Renal pelvis (tissue), 4 donors: ENCODE data around the gene ZC3H12A. TPM values are rescaled to one million over a fixed set of nuclear protein-coding genes. Genes with fewer than 3 reads are reported as not detected.
"Not testable (repeated sequence)": the region's sequence is repeated elsewhere in the genome, so short reads cannot be mapped to it uniquely, and the experiment has no call there.

Experiments
- DNase-seq: peaks from one replicate; pipeline ENCODE4 v3.0.0-alpha.2; 2013
- polyA plus RNA-seq, 3 donors: library from polyadenylated mRNA; unstranded; fragments of 120-200 nt; gene quantifications; one replicate each; pipeline ENCODE4 v1.2.1, GENCODE V29; 2013; ENCODE audit not compliant: insufficient read length in 3 of 3

Gene ZC3H12A
- polyA plus RNA-seq, 3 donors, result 2.6 to 2.9 (median 2.9) TPM

DNA sequence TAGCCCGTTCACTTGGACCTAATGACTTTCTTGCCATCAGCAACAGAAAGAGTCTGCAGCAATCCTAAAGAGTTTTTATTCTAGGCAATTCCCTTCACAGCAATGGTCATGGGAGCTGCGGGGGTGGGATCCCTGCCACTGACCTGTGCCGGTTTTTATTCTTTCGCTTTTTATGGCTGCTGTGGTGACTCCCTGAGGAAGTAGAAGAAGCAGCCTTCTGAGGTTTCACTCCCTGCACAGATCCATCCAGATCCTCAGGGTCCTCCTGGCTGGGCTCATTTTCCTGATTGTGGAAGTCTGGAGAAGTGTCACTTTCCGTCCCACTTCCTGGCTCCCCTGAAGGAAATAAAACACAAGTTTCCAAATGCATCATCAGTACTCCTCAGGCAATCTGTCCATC, 27.3 kb downstream of the ZC3H12A start:
- no peak for DNase-seq

DNA sequence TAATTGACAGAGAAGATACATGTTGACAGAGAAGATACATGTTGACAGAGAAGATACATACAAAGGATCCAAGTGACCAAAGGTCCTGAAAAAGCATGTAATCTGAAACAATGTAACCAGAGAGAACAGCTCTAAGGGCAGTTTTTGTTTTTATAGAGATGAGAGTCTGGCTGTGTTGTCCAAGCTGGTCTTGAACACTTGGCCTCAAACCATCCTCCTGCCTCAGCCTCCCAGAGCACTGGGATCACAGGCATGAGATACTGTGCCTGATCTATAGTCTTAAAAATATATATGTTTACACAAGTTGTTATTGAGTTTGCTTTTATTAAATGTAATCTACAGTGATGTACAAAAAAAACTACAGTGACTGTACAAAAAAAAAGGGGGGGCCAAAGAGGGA, 27.7 kb downstream of the ZC3H12A start:
- no peak for DNase-seq

DNA sequence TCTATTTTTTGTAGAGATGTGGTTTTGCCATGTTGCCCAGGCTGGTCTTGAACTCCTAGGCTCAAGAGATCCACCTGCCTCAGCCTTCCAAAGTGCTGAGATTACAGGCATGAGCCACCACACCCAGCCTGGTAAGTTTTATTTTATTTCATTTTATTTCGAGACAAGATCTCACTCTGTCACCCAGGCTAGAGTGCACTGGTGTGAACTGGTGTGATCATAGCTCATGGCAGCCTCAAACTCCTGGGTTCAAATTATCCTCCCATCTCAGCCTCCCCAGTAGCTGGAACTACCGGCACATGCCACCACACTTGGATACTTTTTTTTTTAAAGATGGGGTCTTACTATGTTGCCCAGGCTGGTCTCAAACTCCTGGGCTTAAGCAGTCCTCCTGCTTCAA, 28.4 kb downstream of the ZC3H12A start:
- DNase-seq, result not testable (repeated sequence)

DNA sequence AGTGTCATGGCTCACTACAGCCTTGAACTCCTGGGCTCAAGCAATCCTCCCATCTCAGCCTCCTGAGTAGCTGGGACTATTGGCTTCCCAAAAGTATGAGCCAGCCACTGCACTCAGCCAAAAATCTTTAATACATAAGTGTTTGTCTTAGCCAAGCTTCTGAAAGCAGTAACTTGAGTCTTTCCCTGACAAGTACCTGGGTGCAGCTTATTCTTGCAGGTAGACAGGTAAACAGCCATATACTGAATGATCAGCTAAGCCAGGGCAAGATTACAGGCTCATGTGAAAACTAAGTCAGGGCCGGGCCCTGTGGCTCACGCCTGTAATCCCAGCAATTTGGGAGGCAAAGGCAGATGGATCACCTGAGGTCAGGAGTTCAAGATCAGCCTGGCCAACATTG, 32.4 kb downstream of the ZC3H12A start:
- no peak for DNase-seq

DNA sequence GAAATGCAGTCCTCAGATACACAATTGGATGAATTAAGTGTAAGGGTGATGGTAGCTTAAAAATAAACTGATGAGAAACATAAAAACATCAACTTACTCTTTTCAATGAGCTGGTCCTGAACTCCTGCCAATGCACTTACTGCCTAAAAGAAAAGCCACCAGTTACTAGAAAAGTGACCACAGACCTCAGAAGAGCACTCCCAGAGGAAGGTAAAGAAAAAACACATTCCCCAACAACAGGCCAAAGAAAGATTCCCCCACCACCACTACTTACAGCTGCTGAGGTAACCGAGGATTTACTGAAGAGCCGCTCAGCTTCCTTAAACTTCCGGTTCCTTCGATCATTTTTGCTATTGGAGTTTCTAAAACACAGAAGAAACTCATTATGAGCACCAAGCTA, 34.8 kb downstream of the ZC3H12A start:
- no peak for DNase-seq

DNA sequence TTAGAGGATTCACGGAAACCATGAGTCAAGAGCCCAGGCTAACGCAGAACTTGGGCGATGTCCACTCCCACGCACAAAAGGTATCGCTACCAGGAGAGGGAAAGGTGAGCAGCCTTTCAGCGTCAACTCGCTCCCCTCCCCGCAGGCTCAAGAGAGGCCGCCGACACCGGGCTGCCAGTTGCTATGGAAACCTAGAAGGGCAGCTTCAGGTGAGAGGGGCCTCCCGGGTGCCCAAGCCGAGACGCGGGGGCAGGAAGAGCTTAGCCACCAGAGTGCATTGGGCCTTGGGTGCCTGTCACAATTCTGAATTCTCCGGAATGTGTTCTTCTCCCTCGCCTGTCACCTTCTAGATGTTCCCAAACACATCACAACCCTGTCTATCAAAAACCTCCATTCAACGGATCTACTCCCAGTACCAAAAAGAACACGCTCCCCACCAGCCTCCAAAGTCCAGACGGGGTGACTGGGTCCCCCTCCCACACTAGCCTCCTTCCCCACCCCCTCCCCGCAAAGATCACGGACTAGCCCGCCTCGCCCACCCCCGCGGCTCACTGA, 39.5 kb downstream of the ZC3H12A start:
- peak; percentile 44 for DNase-seq

DNA sequence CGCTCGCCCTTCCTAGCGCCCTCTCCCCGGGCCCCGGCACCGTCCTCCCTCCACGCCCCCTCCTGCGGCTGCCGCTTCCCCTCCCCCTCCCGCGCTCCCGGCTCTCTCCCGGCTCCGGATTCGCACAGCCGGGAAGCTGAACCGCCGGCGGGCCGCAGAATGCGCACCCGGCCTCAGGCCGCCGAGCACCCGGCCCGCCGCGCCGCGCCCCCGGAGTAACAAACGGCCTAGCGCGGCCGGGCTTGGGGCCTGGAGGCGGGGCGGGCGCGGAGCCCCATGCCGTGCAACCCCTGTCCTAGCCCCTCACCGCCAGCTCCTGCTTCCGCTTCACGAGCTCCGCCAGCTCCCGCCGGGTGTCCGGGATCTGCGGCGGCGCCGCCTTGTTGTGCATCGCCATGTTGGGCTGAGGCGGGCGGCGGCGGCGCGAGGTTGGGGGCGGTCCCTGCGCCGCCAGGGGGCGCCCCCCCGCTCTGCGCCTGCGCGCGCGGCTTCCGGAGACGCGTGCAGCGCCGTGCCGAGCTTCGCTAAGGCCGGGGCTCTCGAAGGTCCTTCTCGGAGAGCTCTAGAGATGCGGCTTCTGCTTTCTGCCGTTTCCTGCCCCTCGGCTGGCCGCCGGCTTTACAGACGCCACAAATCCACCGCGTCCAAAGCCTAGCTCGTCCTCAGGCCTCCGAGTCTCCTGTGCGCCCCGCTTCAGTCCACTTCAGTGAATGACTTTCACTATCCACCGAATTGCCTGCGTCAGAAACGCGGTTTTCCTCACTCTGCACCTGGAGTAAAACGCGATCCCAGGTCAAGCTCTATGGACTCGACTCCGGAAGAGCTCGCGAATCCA, 40.2 kb downstream of the ZC3H12A start, which contains the start of gene MEAF6:
MEAF6 (minus strand) TSS at position 417 of the 835 bp plus-strand sequence; CDS start at position 397, 20 bp downstream.
- DNase-seq, result peak; percentile 85

DNA sequence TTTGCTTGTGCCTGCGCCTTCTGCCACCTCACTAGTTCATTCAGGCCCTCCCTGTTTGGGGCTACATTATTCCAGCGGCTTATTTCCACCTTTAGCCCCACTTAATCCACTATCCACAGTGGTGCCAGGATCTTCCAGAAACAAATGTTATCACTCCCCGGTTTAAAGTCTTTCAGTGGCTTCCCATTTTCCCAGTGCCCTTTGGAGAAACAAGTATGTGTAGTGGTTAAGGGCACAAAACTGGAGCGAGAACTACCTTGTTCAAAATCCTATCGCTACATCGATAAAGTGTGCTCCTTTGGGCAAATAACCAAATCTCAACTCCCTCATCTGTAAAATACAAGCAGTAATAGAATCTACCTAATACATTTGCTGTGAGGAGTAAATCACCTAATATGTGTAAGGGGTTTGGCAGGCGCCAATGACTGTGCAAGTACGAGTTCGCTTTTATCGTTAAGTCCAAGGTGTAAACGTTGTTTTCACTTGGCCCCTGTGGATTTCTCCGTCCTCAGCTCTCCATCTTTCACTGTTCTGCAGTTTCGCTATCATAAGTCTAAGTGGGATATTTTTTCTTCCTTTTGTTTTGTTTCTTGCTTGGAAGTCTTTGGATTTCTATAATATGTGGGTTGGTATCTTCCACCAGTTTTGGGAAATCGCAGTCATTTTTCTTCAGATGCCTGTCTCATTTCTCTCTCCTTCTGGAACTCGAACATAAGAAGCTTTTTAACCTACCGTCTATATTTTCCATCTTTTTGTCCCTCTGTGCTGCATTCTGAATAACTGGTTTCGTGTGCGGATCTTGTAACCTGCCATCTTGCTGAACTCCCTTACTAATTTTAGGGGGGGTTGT, 41.0 kb downstream of the ZC3H12A start:
- no peak for DNase-seq

DNA sequence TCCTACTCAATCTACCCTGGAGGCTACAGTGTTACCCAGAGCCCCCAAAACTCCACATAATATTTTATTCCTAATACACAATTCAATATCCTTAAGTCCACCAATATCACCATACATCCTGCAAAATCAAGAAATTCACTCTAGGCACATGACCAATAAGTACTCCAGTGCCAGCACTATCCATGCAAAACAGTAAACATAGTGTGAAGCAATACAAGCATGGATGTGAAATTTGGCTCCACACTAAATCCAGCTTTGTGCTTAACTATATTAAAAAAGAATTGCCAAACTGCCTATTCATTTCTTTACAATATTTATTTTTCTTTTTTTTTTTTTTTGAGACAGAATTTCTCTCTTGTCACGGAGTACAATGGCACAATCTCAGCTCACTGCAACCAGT, 43.2 kb downstream of the ZC3H12A start:
- no peak for DNase-seq

DNA sequence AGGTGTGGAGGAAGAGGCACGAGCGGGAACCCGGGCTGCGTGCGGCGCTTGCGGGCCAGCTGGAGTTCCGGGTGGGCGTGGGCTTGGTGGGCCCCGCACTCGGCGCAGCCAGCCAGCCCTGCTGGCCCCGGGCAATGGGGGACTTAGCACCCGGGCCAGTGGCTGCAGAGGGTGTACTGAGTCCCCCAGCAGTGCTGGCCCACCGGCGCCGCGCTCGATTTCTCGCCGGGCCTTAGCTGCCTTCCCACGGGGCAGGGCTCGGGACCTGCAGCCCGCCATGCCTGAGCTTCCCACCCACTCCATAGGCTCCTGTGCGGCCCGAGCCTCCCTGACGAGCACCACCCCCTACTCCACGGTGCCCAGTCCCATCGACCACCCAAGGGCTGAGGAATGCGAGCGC, 43.9 kb downstream of the ZC3H12A start:
- not testable (repeated sequence) for DNase-seq

DNA sequence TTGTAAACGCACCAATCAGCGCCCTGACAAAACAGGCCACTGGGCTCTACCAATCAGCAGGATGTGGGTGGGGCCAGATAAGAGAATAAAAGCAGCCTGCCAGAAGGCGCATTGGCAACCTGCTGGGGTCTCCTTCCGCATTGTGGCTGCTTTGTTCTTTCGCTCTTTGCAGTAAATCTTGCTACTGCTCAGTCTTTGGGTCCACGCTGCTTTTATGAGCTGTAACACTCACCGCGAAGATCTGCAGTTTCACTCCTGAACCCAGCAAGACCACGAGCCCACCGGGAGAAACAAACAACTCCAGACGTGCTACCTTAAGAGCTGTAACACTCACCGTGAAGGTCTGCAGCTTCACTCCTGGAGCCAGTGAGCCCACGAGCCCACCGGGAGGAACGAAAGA, 44.5 kb downstream of the ZC3H12A start:
- not testable (repeated sequence) for DNase-seq

DNA sequence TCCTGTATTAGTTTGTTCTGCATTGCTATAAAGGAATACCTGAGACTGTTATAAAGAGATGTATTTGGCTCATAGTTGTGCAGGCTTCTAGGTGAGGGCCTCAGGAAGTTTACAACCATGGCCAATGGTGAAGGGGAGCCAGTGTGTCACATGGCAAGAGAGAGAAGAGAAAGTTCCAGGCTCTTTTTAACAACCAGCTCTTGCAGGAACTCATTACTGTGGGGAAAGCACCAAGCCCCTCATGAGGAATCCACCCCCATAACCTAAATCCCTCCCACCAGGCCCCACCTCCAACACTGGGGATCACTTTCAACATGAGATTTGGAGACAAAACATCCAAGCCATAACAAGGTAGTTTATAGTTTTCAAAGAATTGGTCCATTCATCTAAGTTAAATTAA, 45.2 kb downstream of the ZC3H12A start:
- no peak for DNase-seq

DNA sequence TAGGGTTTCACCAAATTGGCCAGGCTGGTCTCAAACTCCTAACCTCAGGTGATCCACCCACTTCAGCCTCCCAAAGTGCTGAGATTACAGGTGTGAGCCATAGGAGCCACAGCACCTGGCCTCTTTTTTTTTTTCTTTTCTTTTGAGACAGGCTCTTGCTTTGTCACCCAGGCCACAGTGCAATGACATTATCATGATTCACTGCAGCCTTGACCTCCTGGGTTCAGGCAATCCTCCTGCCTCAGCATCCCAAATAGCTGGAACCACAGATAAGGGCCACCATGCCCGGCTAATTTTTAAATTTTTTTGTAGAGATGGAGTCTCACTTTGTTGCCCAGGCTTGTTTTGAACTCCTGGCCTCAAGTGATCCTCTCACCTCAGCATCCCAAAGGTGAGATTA, 55.5 kb downstream of the ZC3H12A start:
- not testable (repeated sequence) for DNase-seq

DNA sequence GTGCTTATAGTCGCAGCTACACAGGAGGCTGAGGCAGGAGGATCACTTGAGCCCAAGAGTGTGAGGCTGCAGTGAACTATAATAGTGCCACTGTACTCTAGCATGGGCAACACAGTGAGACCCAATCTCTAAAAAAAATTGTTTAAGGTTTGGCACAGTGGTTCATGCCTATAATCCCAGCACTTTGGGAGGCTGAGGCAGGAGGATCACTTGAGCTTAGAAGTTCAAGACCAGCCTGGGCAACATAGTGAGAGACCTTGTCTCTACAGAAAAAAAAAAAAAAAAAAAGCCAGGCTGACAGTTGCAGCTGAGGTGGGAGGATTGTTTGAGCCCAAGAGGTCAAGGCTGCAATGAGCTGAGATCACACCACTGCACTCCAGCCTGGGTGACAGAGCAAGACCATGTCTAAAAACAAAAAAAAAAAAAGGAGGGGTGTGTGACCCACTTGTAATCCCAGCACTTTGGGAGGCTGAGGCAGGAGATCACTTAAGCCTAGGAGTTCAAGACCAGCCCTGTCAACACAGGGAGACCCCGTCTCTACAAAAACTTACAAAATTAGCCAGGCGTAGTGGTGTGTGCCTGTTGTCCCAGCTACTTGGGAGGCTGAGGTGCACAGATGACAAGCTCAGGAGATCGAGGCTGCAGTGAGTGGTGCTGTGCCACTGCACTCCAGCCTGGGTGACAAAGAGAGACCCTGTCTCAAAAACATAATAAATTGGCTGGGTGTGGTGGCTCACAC, 58.2 kb downstream of the ZC3H12A start:
- DNase-seq, result not testable (repeated sequence)

DNA sequence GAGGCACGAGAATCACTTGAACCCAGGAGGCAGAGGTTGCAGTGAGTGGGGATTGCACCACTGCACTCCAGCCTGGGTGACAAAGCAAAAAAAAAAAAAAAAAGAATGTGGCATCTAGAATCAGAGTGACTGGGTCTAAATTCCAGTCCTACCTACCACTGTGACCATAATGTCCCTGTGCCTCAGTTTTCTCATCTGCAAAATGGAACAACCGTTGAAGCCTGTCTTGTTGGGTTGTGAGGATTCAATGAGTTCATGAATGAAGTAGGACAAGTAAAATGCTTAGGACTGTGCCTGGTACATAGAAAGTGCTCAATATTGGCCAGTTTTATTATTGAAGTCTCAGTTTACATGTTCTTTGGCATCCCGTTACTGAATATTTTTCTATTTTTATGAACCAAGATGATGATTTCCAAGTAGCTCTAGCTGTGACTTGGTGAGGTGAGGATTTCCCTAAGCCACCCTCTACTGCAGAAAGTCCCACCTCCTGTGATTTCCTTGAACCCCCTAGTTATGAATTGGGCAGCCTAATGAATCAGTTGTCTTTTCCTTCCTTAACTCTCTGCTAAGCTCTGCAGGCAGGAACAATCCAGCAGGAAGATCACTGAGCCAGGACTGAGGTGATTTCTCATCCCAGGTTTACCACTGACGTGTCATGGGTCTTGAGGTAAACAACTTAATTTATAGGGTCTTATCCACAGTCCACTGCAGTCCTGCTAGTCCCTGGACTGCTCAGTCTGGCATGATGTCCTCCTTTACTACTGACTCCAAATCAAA, 59.1 kb downstream of the ZC3H12A start:
- no peak for DNase-seq

Other genes starting within 250 kb of the ZC3H12A start
- 10 to 100 TPM; 90.8 to 95.4 (median 91.7) TPM for gene MEAF6, start 40.2 kb downstream of the ZC3H12A start, polyA plus RNA-seq
- gene SNIP1, start 79.7 kb downstream of the ZC3H12A start, polyA plus RNA-seq, result 10 to 100 TPM; 13.5 to 15.9 (median 15.5) TPM
- 10 to 100 TPM; 73.1 to 85.2 (median 80.4) TPM for gene DNALI1, start 82.4 kb downstream of the ZC3H12A start, polyA plus RNA-seq
- 10 to 100 TPM; 65.3 to 82.5 (median 74.4) TPM for gene GNL2, start 121.4 kb downstream of the ZC3H12A start, polyA plus RNA-seq
- 1 to 10 TPM; 6.3 to 8.3 (median 7.9) TPM for gene RSPO1, start 160.3 kb downstream of the ZC3H12A start, polyA plus RNA-seq
- gene CDCA8, start 217.9 kb downstream of the ZC3H12A start, polyA plus RNA-seq, result 10 to 100 TPM; 16.0 to 21.4 (median 19.2) TPM